GM13977 (cell line): ENCODE measurements around the gene ATOH1.

Experiments
- DNase-seq: peaks from one replicate; pipeline ENCODE4 v3.0.0; 2012; ENCODE audit warnings: low spot score
- CTCF ChIP-seq: IDR thresholded peaks from 2 replicates; pipeline ENCODE4 v1.5.1; 2012; ENCODE audit warnings: mild to moderate bottlenecking, control low read depth; ENCODE audit not compliant: insufficient read depth; ENCODE audit errors: extremely low read depth, missing control alignments
- in situ Hi-C: fragments of 300-500 bp; cut with MboI; formaldehyde crosslinking; loops from one replicate; pipeline ENCODE4 v1.12.0; 2022; ENCODE audit warnings: low sequenced_read_pairs, low pct_unique_long_range_greater_than_20kb, mixed read lengths, inconsistent platforms; ENCODE audit not compliant: unreplicated experiment

The ATOH1 gene

GRCh38 chr4:93878566-93878965 is 50.0 kb downstream of the ATOH1 start:
- TF ChIP-seq CTCF, result no peak
- no peak for DNase-seq
- in situ Hi-C loops, result no loop called here

- in situ Hi-C loops, result no loop called here
- no peak for TF ChIP-seq CTCF
- no peak for DNase-seq
Measured at GRCh38 chr4:93879919-93880318, 51.4 kb downstream of the ATOH1 start.
